Nephron progenitor cell (in vitro differentiated cells): ENCODE measurements around the gene FGFRL1.

ENCODE experiments used
- DNase-seq: peaks from one replicate; pipeline ENCODE4 v3.0.0; 2021
- H3K27ac Mint-ChIP-seq: 2 replicates; pipeline ENCODE4 v1.8.0; 2021; ENCODE audit warnings: mild to moderate bottlenecking, moderate library complexity, mixed read lengths
- H3K27me3 Mint-ChIP-seq: 2 replicates; pipeline ENCODE4 v1.8.0; 2021; ENCODE audit warnings: mild to moderate bottlenecking, low read depth, mixed read lengths; ENCODE audit not compliant: poor library complexity
- H3K36me3 Mint-ChIP-seq: 2 replicates; pipeline ENCODE4 v1.8.0; 2021; ENCODE audit warnings: low read depth, mixed read lengths
- H3K4me1 Mint-ChIP-seq: 2 replicates; pipeline ENCODE4 v1.8.0; 2021; ENCODE audit warnings: mixed read lengths
- H3K4me3 Mint-ChIP-seq: 2 replicates; pipeline ENCODE4 v1.8.0; 2021; ENCODE audit warnings: mild to moderate bottlenecking, moderate library complexity, mixed read lengths
- H3K9me3 Mint-ChIP-seq: 2 replicates; pipeline ENCODE4 v1.8.0; 2021; ENCODE audit warnings: mild to moderate bottlenecking, moderate library complexity, mixed read lengths
- TF ChIP-seq, protein P1 (sequence below): fragments of 200-600 bp; sonication (generic); IDR thresholded peaks from 2 replicates; pipeline ENCODE4 v1.5.0; 2021; ENCODE audit warnings: antibody characterized with exemption

The FGFRL1 gene

GRCh38 chr4:1002631-1003251 is 8.7 kb upstream of the FGFRL1 start:
- TF ChIP-seq, protein P1, sequence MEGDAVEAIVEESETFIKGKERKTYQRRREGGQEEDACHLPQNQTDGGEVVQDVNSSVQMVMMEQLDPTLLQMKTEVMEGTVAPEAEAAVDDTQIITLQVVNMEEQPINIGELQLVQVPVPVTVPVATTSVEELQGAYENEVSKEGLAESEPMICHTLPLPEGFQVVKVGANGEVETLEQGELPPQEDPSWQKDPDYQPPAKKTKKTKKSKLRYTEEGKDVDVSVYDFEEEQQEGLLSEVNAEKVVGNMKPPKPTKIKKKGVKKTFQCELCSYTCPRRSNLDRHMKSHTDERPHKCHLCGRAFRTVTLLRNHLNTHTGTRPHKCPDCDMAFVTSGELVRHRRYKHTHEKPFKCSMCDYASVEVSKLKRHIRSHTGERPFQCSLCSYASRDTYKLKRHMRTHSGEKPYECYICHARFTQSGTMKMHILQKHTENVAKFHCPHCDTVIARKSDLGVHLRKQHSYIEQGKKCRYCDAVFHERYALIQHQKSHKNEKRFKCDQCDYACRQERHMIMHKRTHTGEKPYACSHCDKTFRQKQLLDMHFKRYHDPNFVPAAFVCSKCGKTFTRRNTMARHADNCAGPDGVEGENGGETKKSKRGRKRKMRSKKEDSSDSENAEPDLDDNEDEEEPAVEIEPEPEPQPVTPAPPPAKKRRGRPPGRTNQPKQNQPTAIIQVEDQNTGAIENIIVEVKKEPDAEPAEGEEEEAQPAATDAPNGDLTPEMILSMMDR: no peak
- Mint-ChIP-seq H3K27me3 (peaks cover 92% of the 10 kb centered on the region), H3K27ac (no peak overlapping the region), H3K9me3 (peaks cover 20% of the 10 kb centered on the region), H3K4me3 (no peak overlapping the region), H3K4me1 (no peaks in the 10 kb centered on the region), H3K36me3 (peaks cover 11% of the 10 kb centered on the region)
- DNase-seq: peak; percentile 61

GRCh38 chr4:1003271-1004070 is 8.0 kb upstream of the FGFRL1 start:
- H3K4me3 Mint-ChIP-seq: no peak overlapping the region
- peaks cover 11% of the 10 kb centered on the region for H3K36me3 Mint-ChIP-seq
- peaks cover 3% of the 10 kb centered on the region for H3K4me1 Mint-ChIP-seq
- H3K27me3 Mint-ChIP-seq: peaks cover 92% of the 10 kb centered on the region
- TF ChIP-seq, protein P1: no peak
- peaks cover 27% of the 10 kb centered on the region for H3K9me3 Mint-ChIP-seq
- H3K27ac Mint-ChIP-seq: no peak overlapping the region
- no peak for DNase-seq

DNA sequence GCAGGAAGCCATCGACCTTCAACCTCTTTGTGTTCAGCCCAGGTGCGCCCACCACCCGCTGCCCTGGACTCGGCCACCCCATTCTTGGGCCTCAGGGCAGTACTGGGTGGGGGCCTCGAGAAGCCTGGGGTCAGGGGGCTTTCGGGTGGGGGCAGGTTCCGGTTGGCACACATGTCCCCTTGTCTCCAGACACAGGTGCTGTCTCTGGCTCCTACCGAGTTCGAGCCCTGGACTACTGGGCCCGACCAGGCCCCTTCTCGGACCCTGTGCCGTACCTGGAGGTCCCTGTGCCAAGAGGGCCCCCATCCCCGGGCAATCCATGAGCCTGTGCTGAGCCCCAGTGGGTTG is 7.4 kb upstream of the FGFRL1 start:
- DNase-seq: no peak
- H3K27ac Mint-ChIP-seq: no peak overlapping the region
- peaks cover 11% of the 10 kb centered on the region for H3K36me3 Mint-ChIP-seq
- H3K4me3 Mint-ChIP-seq: no peak overlapping the region
- H3K9me3 Mint-ChIP-seq: peaks cover 30% of the 10 kb centered on the region
- H3K4me1 Mint-ChIP-seq: peaks cover 9% of the 10 kb centered on the region
- TF ChIP-seq, protein P1: no peak
- H3K27me3 Mint-ChIP-seq: peaks cover 92% of the 10 kb centered on the region

DNA sequence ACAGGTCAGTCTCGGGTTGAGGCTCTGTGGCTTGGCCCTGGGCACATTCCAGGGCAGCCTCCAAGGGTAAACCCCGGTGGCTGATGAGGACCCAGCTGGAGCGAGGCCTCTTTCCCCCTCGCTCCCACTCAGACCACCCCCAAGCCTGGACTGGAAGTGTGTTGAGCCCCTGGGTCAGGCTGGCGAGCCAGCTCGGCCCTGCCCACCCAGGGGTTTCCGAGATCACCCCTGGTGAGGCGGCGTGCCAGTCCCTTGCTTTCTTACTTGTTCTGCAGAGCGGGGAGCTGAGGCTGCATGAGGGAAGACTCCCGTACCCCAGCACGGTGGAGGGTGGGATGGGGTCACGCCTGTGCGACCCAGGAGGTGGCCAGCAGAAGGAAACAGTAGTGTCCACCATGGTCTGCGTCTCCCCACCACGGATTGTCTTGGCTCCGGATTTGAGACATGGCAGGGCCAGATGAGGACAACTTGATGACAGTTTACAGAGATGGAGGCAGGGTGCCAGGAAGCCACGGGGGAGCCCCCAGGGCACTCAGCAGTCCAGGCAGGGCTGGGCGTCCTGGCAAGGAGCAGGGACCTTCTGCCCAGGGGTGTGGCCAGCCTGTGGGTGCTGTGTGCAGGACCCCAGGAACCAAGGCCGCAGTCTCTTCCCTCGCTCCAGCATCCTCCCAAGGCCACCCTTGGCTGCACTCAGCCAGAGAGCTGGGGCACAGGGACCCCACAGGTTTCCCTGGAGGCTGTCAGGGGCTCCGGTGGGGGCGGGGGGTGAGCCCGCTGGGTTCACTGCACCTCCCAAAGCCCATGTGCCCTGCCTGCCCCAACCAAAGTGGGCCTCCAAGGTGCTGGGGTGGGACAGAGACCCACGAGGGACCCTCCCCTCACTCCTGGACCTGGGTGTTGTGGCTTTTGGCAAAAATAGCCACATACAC is 6.6 kb upstream of the FGFRL1 start:
- TF ChIP-seq, protein P1: no peak
- Mint-ChIP-seq H3K27ac (no peak overlapping the region), H3K36me3 (peaks cover 11% of the 10 kb centered on the region), H3K4me3 (no peak overlapping the region), H3K9me3 (peaks cover 30% of the 10 kb centered on the region), H3K4me1 (peaks cover 10% of the 10 kb centered on the region), H3K27me3 (peaks cover 88% of the 10 kb centered on the region)
- DNase-seq: no peak

DNA sequence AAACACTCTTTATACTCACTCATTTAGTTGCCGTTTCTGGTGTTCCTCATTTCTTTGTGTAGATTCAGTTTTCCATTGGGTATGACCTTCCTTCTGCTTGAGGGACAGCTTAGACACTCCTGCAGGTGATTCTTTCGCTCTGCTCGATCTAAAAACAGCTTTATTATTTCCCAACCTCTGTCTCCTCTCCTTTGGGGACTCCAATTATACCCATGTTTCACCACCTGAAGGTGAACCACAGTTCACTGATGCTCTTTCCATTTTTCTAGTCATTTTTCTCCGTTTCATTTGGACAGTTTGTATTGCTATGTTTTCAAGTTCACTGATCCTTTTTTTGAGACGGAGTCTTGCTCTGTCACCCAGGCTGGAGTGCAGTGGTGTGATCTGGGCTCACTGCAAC is 4.6 kb upstream of the FGFRL1 start:
- TF ChIP-seq, protein P1: no peak
- peaks cover 75% of the 10 kb centered on the region for H3K27me3 Mint-ChIP-seq
- H3K36me3 Mint-ChIP-seq: peaks cover 11% of the 10 kb centered on the region
- peaks cover 30% of the 10 kb centered on the region for H3K9me3 Mint-ChIP-seq
- H3K4me3 Mint-ChIP-seq: no peak overlapping the region
- peaks cover 16% of the 10 kb centered on the region for H3K4me1 Mint-ChIP-seq
- H3K27ac Mint-ChIP-seq: no peak overlapping the region
- no peak for DNase-seq
